Measurements from ENCODE around the gene DHCR24.

DNA sequence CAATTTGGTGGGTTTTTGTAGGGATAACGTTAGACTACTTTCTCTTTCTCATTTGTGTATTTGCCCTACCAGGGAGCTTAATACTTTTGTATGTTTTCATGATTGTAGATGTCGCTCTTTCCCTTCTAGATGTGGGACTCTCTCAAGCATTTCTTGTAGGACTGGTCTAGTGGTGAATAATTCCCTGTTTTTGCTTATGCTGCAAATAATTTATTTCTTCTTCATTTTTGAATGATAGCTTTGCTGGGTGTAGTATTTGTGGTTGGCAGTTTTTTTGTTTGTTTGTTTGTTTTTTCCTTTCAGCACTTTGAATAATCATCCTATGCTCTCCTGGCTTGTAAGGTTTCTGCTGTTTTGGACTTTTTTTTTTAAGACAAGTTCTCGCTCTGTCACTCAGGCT lies 63.3 kb downstream of the DHCR24 start:
- TF ChIP-seq, protein P1, sequence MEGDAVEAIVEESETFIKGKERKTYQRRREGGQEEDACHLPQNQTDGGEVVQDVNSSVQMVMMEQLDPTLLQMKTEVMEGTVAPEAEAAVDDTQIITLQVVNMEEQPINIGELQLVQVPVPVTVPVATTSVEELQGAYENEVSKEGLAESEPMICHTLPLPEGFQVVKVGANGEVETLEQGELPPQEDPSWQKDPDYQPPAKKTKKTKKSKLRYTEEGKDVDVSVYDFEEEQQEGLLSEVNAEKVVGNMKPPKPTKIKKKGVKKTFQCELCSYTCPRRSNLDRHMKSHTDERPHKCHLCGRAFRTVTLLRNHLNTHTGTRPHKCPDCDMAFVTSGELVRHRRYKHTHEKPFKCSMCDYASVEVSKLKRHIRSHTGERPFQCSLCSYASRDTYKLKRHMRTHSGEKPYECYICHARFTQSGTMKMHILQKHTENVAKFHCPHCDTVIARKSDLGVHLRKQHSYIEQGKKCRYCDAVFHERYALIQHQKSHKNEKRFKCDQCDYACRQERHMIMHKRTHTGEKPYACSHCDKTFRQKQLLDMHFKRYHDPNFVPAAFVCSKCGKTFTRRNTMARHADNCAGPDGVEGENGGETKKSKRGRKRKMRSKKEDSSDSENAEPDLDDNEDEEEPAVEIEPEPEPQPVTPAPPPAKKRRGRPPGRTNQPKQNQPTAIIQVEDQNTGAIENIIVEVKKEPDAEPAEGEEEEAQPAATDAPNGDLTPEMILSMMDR (IDR thresholded peaks at IDR 0.05) = no peak
- TF ChIP-seq POLR2A (IDR thresholded peaks at IDR 0.05) = no peak
